Measurements from ENCODE around the gene DAGLA.

DAGLA gene

DNA sequence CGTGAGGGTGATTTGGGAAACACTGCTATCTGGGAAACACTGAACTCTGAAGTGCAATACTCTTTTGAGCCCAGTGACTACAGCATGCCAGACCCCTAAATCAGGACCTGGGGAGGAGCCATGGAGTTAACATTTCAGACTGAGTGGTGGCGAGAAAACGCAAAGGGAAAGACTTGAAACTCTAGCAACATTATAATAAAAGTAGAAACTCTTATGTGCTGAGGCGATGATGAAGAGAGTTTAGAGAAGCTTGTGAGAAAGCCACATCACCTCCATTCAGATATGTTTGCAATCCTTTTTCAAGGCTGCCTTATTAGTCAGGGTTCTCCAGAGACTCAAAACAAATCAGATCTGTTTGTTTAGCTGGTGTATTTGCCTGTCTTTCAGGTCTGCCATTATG lies 114.4 kb downstream of the DAGLA start:
- ChIA-PET POLR2A (no interaction called here), CTCF (interaction anchor here (1.1 kb wide), 2 partner anchors 45 to 313 kb away, joined by 3 read pairs; no protein-coding TSS in a partner anchor)
- TF ChIP-seq SP1 (IDR thresholded peaks at IDR 0.05) (no peak), TARDBP (IDR thresholded peaks at IDR 0.05) (no peak)

DNA sequence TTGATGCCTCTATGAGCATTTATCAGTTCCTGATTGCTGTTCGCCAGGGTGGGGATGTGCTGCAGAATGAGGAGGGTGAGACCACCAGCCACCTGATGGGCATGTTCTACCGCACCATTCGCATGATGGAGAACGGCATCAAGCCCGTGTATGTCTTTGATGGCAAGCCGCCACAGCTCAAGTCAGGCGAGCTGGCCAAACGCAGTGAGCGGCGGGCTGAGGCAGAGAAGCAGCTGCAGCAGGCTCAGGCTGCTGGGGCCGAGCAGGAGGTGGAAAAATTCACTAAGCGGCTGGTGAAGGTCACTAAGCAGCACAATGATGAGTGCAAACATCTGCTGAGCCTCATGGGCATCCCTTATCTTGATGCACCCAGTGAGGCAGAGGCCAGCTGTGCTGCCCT lies 115.3 kb downstream of the DAGLA start:
- ChIA-PET CTCF (interaction anchor here (1.1 kb wide), 1 partner anchor 46 kb away, joined by 3 read pairs; no protein-coding TSS in a partner anchor), POLR2A (interaction anchor here (0.9 kb wide), 1 partner anchor 38 kb away, joined by 3 read pairs; no protein-coding TSS in a partner anchor)
- no peak for DNase-seq (ENCODE audit: extremely low spot score)
- TF ChIP-seq BHLHE40 (IDR thresholded peaks at IDR 0.05; ENCODE audit: borderline replicate concordance) = no peak

More for the DNA sequence above, 114.4 kb downstream of the DAGLA start:
- DNase-seq (ENCODE audit: extremely low spot score) = no peak

DNA sequence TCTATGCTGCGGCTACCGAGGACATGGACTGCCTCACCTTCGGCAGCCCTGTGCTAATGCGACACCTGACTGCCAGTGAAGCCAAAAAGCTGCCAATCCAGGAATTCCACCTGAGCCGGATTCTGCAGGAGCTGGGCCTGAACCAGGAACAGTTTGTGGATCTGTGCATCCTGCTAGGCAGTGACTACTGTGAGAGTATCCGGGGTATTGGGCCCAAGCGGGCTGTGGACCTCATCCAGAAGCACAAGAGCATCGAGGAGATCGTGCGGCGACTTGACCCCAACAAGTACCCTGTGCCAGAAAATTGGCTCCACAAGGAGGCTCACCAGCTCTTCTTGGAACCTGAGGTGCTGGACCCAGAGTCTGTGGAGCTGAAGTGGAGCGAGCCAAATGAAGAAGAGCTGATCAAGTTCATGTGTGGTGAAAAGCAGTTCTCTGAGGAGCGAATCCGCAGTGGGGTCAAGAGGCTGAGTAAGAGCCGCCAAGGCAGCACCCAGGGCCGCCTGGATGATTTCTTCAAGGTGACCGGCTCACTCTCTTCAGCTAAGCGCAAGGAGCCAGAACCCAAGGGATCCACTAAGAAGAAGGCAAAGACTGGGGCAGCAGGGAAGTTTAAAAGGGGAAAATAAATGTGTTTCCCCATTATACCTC lies 115.8 kb downstream of the DAGLA start:
- TF ChIP-seq FOXK2 (IDR thresholded peaks at IDR 0.05) (no peak), TARDBP (IDR thresholded peaks at IDR 0.05) (no peak), ELF4 (IDR thresholded peaks at IDR 0.05) (no peak), ZNF384 (IDR thresholded peaks at IDR 0.05) (no peak), ARNT (IDR thresholded peaks at IDR 0.05) (no peak), CTBP1 (IDR thresholded peaks at IDR 0.05; ENCODE audit: borderline replicate concordance) (no peak), BHLHE40 (IDR thresholded peaks at IDR 0.05; ENCODE audit: borderline replicate concordance) (no peak), HDGF (IDR thresholded peaks at IDR 0.05; ENCODE audit: borderline replicate concordance) (no peak), L3MBTL2 (conservative IDR thresholded peaks at IDR 0.05) (no peak), SP1 (IDR thresholded peaks at IDR 0.05) (no peak), NFRKB (IDR thresholded peaks at IDR 0.05) (no peak)
- TF ChIP-seq, protein P1, sequence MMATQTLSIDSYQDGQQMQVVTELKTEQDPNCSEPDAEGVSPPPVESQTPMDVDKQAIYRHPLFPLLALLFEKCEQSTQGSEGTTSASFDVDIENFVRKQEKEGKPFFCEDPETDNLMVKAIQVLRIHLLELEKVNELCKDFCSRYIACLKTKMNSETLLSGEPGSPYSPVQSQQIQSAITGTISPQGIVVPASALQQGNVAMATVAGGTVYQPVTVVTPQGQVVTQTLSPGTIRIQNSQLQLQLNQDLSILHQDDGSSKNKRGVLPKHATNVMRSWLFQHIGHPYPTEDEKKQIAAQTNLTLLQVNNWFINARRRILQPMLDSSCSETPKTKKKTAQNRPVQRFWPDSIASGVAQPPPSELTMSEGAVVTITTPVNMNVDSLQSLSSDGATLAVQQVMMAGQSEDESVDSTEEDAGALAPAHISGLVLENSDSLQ (IDR thresholded peaks at IDR 0.05) = no peak
- no peak for DNase-seq (ENCODE audit: extremely low spot score)
- ChIA-PET CTCF (interaction anchor here (0.9 to 2.4 kb wide), 4 partner anchors 18 to 150 kb away, joined by 3 to 15 read pairs (median 3); no protein-coding TSS in a partner anchor), POLR2A (interaction anchor here (0.9 to 3.3 kb wide), 2 partner anchors 19 to 38 kb away, joined by 3 to 16 read pairs; no protein-coding TSS in a partner anchor)
